Astrocyte of the spinal cord (primary cell): ENCODE measurements around the gene ACAD8.

Source experiments
- DNase-seq: peaks from one replicate; pipeline ENCODE4 v3.0.0; 2011; ENCODE audit warnings: low read depth, low spot score
- H3K4me3 ChIP-seq: 2 replicates; pipeline ENCODE4 v1.5.1; 2011; ENCODE audit warnings: low read depth, mild to moderate bottlenecking, low read length, moderate library complexity
- CTCF ChIP-seq: IDR thresholded peaks from 2 replicates; pipeline ENCODE4 v1.5.1; 2012; ENCODE audit warnings: low read depth, mild to moderate bottlenecking, low read length, inconsistent platforms
- in situ Hi-C: cut with HindIII; loops from 2 replicates; pipeline ENCODE4 v1.10.0; 2017; ENCODE audit warnings: low sequenced_read_pairs

Gene ACAD8

GRCh38 chr11:134238956-134239355 is 14.4 kb upstream of the ACAD8 start:
- TF ChIP-seq CTCF, result no peak
- H3K4me3 ChIP-seq, result no peak overlapping the region
- no peak for DNase-seq
- in situ Hi-C loops, result no loop called here

GRCh38 chr11:134240592-134240991 is 12.8 kb upstream of the ACAD8 start:
- in situ Hi-C loops, result no loop called here
- H3K4me3 ChIP-seq, result no peak overlapping the region
- TF ChIP-seq CTCF, result no peak
- DNase-seq, result no peak

- H3K4me3 ChIP-seq, result no peak overlapping the region
- no peak for DNase-seq
- TF ChIP-seq CTCF, result no peak
- in situ Hi-C loops, result no loop called here
Observed at GRCh38 chr11:134242376-134242775, 11.0 kb upstream of the ACAD8 start.

- no peak overlapping the region for H3K4me3 ChIP-seq
- in situ Hi-C loops, result no loop called here
- DNase-seq, result no peak
- TF ChIP-seq CTCF, result no peak
Observed at GRCh38 chr11:134243913-134244312, 9.5 kb upstream of the ACAD8 start.

GRCh38 chr11:134244593-134244992 is 8.8 kb upstream of the ACAD8 start:
- H3K4me3 ChIP-seq, result no peak overlapping the region
- no peak for DNase-seq
- in situ Hi-C loops, result no loop called here
- peak; percentile 46 for TF ChIP-seq CTCF

GRCh38 chr11:134245434-134245833 is 7.9 kb upstream of the ACAD8 start:
- in situ Hi-C loops, result no loop called here
- no peak for TF ChIP-seq CTCF
- no peak overlapping the region for H3K4me3 ChIP-seq
- DNase-seq, result no peak

- in situ Hi-C loops, result no loop called here
Observed at GRCh38 chr11:134246100-134246499, 7.3 kb upstream of the ACAD8 start.

More at GRCh38 chr11:134246100-134246499, 7.3 kb upstream of the ACAD8 start:
- no peak for TF ChIP-seq CTCF
- no peak for DNase-seq
- H3K4me3 ChIP-seq, result no peak overlapping the region
